GM04503 (cell line): Measurements from ENCODE around the gene IGF2R.
A peak's percentile ranks its signal among the peaks of the same experiment; 100 is the strongest.

Experiments
- DNase-seq: peaks from one replicate; pipeline ENCODE4 v3.0.0-alpha.2; 2012; ENCODE audit warnings: low read depth

Gene IGF2R

DNA sequence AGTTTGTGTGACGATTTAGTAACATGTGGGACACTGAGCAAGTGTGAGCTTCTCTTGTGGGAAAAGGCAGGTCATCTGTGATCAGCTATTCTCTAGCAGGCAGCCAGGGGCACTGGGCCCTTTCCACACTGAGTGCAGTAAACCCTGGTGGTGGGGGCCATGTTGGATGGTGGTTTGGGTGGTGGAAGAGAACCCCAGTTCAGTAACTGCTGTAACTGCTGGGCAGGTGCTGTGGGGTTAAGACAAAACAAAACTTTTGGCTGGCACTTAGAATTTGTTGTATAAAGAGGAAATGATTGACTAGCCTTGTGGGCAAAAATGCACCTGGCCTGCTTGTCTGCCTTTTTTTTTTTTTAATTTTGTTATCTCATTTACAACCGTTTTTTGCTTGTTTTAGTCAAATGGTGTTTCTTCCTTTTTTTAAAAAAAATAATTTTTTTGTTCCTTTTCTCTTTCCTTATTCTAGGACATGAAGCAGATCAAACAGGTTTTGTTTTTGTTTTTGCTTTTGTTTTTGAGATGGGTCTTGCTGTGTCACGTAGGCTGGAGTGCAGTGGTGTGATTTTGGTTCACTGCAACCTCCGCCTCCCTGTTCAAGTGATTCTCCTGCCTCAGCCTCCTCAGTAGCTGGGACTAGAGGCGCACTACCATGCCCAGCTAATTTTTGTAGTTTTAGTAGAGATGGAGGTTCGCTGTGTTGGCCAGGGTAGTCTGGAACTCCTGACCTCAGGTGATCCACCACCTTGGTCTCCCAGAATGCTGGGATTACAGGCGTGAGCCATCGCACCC is 59.8 kb downstream of the IGF2R start:
- DNase-seq: no peak

GRCh38 chr6:160029525-160029924 is 60.6 kb downstream of the IGF2R start:
- no peak for DNase-seq

GRCh38 chr6:160030103-160030502 is 61.2 kb downstream of the IGF2R start:
- DNase-seq: peak; percentile 80

DNA sequence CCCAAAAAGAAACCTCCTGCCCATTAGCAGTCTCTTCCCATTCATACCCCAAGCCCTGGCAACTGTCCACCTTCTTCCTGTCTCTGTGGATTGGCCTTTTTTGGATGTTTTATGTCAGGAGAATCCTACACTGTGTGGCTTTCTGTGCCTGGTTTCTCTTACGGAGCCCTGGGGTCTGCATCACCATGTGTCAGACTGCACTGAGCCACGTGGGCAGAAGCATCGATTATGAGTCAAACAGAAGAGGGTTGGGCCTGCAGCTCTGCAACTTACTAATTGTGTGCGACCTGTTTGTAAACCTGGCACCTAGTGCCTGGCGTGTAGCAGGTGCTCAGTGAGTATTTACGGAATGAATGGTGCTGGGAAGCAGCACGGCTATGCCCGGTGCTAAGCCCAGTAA is 62.6 kb downstream of the IGF2R start:
- no peak for DNase-seq

GRCh38 chr6:160031871-160032270 is 63.0 kb downstream of the IGF2R start:
- DNase-seq: no peak

- DNase-seq: no peak
These were observed 63.7 kb downstream of the IGF2R start for GRCh38 chr6:160032538-160032937.

DNA sequence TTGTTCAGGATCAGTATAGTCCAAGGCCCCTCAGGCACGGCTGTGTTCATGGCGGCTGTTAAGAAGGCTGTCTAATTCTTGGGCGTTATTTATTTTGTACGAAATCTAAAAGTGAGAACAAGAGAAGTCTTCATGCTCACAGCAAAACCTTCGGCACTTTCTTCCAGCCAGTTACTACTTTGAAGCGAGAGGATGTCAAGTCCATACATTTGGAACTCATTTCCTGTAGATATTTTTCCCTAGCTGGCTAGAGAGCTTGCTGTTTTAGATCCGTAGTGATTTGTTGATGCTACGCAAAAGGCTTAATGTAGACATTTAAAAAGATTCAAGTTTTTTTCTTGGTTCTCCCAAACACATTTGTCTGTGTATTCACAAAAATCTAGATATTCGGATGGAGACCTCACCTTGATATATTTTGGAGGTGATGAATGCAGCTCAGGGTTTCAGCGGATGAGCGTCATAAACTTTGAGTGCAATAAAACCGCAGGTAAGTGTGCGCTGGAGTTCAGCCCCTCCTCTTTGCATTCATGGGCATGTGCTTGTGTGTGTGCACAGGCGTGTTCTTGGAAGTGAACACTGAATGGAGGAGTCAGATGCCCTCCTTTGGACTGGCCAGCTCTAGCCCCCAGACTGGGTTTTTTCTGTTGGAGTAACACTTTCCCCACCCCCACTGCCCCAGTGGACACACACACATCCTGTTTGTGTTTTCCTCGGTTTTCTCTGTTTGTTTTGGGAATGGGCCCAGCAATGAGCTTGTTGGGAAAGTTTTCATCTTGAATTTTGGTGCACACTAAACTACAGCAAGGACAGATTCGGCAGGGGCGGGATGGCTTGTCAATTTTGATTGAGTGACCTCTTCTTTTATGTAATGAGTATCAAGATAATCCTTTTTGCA is 65.4 kb downstream of the IGF2R start:
- no peak for DNase-seq

DNA sequence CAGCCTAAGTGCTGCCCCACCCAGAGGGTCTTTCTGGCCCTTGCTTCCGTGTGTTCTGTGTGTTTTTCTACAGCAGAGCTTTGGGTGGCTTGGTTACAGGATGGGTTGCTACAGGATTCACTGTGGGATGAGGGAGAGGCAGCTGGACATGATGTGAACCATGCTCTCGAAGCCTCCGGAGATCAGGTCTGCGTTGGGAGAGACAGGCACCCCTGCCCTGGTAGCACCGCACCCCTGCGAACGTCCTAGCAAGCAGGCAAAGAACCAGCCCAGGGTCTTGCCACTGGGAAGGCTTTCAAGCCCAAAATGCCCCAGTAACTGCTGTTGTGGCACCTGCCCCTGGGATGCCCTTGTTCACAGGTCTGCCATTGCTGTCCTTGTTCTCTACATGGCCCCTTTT is 66.4 kb downstream of the IGF2R start:
- DNase-seq: no peak

DNA sequence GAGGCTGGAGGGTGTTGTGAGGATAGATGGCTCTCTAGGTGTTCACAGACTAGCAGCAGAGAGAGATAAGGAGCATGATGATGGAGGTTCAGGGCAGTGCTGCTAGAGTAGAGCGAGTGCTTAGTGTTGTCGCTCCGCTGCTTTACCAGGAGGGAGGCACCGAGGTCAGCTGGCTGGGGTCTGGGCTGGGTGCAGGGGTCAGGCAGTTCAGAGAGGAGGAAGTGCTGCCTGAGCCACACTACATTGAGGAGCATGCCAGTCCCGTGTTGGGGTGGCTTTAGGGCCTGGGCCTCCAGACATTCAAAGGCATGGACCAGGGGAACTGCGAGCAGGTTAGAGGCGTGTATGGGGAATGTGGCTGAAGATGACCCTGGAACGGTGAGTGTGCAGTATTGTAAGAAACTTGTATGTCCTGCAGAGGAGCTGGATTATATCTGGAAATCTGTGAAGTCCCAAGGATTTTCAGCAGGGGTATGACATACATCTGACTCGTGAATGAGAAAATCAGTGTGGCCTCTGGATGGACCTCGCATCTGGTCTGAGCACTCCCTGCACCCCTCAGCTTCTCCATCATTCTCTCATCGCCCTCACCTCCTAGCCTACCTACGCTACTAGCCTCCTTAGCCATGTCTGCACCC is 66.9 kb downstream of the IGF2R start:
- DNase-seq: no peak

DNA sequence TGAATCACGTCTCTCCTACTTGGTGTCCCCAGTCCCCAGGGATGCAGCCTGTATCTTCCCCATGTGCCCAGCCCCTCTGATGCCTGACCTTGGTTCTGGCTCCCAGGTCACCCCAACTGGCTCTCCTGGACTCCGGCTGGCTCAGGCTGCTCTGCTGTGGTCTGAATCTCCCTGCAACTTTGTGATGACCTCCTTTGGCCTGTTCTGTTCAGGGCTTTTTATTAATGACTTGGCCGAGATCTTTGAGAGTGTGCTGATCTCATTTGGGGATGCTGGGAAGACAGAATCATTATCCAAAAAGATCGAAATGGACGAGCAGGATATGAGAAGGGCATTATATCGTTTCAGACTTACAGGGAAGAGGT is 67.4 kb downstream of the IGF2R start:
- no peak for DNase-seq

GRCh38 chr6:160036790-160037206 is 67.9 kb downstream of the IGF2R start:
- DNase-seq: peak; percentile 49

GRCh38 chr6:160038479-160038878 is 69.6 kb downstream of the IGF2R start:
- DNase-seq: no peak

DNA sequence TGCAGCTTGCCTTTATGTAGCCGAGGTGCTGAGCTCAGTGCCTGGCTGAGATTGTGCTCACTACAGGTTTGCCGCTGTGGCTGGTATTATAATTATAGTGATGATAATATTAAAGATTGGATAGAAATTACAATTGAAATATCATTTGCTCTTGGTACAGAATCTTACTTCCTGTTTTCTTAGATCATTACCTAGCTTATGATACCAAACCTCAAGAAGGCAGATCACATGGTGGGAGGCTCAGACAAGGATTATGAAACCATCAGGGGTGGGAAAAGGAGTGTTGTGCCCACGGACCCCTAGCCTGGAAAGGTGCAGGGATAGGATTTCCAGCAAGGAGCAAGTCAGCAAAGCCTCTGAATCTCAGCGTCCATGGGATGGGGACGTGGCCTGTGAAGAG is 70.6 kb downstream of the IGF2R start:
- no peak for DNase-seq

GRCh38 chr6:160040055-160040454 is 71.2 kb downstream of the IGF2R start:
- no peak for DNase-seq

DNA sequence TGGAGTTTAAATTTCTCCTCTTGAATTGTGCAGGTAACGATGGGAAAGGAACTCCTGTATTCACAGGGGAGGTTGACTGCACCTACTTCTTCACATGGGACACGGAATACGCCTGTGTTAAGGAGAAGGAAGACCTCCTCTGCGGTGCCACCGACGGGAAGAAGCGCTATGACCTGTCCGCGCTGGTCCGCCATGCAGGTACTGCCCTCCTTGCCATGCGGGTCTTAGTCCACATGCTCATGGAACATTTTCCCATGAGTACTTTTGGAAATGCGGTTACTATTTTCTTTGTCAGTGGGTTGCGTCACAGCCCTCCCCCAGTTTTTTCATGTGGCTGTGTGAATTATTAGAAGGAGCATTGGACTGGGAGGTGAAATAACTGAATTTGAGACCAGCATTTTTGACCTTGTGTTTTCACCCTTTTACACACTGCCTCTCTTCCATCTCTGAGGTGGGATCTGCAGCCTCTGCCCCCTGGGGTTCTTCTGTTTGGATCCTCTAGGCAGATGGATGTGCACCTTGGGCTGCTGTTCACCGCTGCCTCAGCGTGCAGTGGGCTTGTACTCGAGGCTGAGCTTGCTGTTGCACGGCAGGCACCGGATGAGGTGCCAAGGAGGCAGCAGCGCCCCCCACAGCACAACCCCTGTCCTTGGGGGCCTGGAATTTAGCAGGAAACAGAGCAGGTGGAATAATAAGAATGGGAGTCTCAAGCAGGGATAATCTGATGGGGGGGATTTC is 71.8 kb downstream of the IGF2R start:
- DNase-seq: no peak

DNA sequence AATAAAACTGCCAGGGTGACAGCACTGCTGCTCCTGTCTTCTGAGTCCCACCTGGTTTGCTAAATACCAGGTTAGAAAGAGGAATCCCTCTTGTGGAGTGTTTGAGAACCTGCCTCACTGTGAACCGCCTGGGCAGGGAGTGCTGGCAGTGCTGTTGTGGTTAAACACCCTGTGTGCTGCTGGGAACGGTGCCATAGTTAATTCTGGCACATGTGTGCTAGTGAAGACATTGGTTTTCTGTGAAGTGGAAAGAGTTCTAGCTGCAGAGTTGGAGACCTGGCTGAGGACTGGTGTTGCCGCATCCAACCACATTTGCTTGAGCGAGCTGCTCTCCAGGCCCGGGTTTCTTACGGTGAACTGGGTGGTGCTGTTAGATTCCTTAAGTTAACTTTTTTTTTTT is 72.7 kb downstream of the IGF2R start:
- peak; percentile 21 for DNase-seq

- no peak for DNase-seq
These were observed 73.3 kb downstream of the IGF2R start for GRCh38 chr6:160042014-160042773.

DNA sequence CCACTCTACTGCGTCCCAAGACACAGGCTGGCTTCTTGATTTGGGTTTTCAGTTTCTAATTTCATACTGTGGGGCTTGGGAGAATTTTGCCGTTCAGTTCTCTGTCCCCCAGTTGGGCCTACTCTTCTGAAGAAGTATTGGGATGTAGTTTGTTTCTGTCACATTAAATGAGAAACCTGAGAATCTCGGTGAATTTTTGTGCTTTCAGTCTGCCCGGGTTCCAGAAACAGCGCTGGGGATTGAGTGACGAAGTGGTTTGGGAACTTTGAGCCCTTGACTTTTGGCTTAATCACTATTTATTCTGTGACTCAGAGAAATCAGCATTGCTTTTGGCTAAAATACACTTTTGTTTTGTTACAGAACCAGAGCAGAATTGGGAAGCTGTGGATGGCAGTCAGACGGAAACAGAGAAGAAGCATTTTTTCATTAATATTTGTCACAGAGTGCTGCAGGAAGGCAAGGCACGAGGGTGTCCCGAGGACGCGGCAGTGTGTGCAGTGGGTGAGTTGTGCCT is 74.0 kb downstream of the IGF2R start:
- DNase-seq: no peak

DNA sequence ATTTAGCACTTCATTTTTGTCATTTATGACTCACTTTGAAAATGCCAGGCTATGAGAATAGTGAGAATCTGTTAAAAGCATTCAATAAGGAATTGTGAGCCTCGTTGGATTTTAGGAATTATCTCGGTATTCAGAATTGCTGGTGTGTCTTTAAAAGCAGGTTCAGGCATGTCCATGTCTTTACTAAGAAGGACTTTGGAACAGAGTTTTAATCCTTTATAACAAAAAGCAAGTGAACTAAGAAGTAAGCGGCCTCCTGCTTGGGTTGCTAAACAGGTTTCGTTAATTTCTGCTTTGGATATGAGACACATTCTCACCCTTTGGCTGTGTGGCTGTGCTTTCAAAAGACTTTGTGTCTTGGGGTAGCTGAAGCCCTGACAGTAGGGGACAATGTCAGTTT is 74.9 kb downstream of the IGF2R start:
- no peak for DNase-seq

DNA sequence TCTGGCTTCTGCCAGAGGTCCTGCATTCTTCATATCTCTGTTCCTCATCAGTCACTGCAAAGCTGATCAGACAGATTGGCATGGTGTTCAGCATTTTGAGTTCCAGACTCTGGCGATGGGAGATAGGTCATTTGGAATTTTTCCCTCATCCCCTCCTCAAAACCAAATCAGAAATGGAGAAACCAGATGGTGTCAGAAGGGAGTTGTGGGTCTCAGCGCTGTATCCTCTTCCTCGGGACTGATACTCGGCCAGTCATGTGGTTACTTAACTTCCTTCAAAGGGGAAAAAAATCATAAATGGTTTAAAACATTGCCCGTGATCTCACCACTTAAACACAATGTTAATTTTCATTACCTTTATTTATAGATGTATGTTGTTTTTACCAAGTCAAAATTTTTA is 75.8 kb downstream of the IGF2R start:
- no peak for DNase-seq

- no peak for DNase-seq
These were observed 79.6 kb downstream of the IGF2R start for GRCh38 chr6:160048471-160048870.
